ENCODE results near the gene DNPEP.

The DNPEP gene

DNA sequence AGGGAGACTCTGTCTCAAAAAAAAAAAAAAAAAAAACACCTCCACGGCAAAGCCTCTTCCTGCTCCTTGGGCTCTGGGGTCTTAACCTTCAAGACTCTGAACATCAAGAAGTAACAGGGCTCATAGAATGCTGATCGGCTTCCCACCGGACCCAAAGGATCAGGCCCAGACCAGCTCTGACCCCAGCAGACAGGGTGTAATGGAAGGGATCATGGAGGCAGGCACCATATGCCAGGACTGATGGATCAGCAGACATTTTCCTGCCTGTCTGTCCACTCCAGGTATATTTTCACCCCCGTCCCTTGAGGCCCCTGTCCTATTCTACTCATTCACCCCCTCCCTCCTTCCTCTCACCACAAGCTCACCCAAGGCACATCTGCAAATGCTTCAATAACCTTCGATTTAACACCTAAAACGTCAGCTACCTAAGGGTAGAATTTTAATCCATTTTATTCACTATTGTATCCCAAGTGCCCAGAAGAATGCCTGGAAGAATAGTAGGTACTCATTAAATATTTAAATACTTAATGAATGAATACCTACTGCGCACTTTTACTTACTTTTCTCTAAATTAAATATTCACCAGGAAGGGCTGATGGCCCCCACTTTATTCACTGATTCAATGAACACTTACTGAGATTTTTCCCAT, 42.4 kb upstream of the DNPEP start:
- Histone ChIP-seq H3K9ac (no peak overlapping the region), H3K4me1 (peaks cover 9% of the 10 kb centered on the region), H3K36me3 (ENCODE audit: control insufficient read depth, insufficient read depth, low read length) (no peaks in the 10 kb centered on the region), H2AFZ (peak overlapping the region; percentile 66), H3K4me2 (ENCODE audit: low read length) (no peak overlapping the region), H3K27ac (no peak overlapping the region), H3K4me3 (ENCODE audit: low read depth, low read length) (no peak overlapping the region), H3K9me3 (ENCODE audit: control insufficient read depth, low read length) (no peaks in the 10 kb centered on the region), H3K27me3 (ENCODE audit: control insufficient read depth, insufficient read depth, low read length) (no peaks in the 10 kb centered on the region), H3K79me2 (no peaks in the 10 kb centered on the region)
- TF ChIP-seq, protein P1, sequence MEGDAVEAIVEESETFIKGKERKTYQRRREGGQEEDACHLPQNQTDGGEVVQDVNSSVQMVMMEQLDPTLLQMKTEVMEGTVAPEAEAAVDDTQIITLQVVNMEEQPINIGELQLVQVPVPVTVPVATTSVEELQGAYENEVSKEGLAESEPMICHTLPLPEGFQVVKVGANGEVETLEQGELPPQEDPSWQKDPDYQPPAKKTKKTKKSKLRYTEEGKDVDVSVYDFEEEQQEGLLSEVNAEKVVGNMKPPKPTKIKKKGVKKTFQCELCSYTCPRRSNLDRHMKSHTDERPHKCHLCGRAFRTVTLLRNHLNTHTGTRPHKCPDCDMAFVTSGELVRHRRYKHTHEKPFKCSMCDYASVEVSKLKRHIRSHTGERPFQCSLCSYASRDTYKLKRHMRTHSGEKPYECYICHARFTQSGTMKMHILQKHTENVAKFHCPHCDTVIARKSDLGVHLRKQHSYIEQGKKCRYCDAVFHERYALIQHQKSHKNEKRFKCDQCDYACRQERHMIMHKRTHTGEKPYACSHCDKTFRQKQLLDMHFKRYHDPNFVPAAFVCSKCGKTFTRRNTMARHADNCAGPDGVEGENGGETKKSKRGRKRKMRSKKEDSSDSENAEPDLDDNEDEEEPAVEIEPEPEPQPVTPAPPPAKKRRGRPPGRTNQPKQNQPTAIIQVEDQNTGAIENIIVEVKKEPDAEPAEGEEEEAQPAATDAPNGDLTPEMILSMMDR (IDR thresholded peaks at IDR 0.05): no peak

DNA sequence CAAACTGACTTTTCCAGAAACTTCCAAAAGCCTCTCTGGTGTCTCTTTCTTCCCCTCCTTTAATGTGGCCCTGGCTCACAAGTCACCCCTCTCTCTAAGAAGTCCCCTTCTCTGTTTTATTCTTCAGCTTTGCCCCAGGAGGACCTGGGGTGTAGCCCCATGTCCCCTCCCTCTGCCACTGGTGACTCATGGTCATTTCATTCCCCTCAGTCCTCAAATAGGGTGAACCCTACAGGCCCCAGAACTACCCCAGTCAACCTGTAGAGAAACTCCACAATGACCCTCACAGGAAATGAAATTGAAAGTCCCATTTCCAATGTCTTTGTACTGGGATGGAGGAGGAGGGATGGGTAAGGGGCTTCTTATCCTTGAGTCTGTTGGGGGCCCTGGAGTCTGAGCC, 40.8 kb upstream of the DNPEP start:
- Histone ChIP-seq H3K9me3 (ENCODE audit: control insufficient read depth, low read length) (no peaks in the 10 kb centered on the region), H3K27ac (no peak overlapping the region), H3K79me2 (no peaks in the 10 kb centered on the region), H3K4me2 (ENCODE audit: low read length) (no peak overlapping the region), H3K36me3 (ENCODE audit: control insufficient read depth, insufficient read depth, low read length) (no peaks in the 10 kb centered on the region), H3K4me1 (peaks cover 3% of the 10 kb centered on the region), H2AFZ (no peak overlapping the region), H3K9ac (no peak overlapping the region), H3K4me3 (ENCODE audit: low read depth, low read length) (no peak overlapping the region), H3K27me3 (ENCODE audit: control insufficient read depth, insufficient read depth, low read length) (no peaks in the 10 kb centered on the region)
- TF ChIP-seq, protein P1 (IDR thresholded peaks at IDR 0.05): no peak

DNA sequence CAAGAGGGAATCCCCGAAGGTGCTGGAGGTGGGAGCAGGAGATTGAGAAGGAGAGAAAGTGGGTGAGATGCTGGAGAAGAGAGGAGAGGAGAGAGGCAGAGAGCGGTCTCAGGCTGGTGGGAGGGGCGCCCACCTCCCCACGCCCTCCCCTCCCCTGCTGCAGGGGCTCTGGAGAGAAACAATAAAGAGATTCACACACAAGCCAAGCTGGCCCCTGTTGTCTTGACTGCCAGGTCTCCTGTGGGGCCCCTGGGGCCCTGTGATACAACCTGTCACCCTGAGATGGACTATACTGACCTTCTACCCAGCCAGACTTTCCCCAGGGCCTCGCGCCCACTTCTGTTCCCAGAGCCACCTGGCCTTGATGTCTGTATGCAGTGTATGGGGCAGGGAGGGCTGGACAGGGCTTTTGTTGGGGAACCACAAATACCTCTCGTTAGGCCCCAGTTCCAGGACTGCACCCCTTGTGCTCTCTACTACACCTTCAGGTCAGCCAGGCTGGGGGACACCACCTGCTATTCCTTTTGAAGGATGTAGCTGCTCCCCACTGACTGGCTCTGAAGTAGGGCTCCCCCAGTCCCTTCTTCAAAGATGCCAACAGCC, 38.9 kb upstream of the DNPEP start:
- Histone ChIP-seq H3K4me2 (ENCODE audit: low read length) (no peak overlapping the region), H3K27ac (no peak overlapping the region), H2AFZ (no peak overlapping the region), H3K79me2 (no peaks in the 10 kb centered on the region), H3K9ac (no peak overlapping the region), H3K27me3 (ENCODE audit: control insufficient read depth, insufficient read depth, low read length) (no peaks in the 10 kb centered on the region), H3K4me3 (ENCODE audit: low read depth, low read length) (no peak overlapping the region), H3K4me1 (peaks cover 3% of the 10 kb centered on the region), H3K36me3 (ENCODE audit: control insufficient read depth, insufficient read depth, low read length) (no peaks in the 10 kb centered on the region), H3K9me3 (ENCODE audit: control insufficient read depth, low read length) (no peaks in the 10 kb centered on the region)
- TF ChIP-seq, protein P1 (IDR thresholded peaks at IDR 0.05): no peak

DNA sequence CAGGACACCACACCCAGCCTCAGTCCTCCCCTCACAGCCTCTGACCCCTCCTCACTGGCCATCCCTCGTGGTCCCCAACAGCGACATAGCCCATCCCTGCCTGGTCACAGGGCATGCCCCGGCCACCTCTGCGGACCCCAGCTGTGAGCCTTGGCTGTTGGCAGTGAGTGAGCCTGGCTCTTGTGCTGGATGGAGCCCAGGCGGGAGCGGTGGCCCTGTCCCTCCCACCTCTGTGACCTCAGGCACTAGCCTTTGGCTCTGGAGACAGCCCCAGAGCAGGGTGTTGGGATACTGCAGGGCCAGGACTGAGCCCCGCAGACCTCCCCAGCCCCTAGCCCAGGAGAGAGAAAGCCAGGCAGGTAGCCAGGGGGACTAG, 38.3 kb upstream of the DNPEP start:
- H3K79me2 ChIP-seq: no peaks in the 10 kb centered on the region
- no peak overlapping the region for H3K4me2 ChIP-seq (ENCODE audit: low read length)
- H3K27ac ChIP-seq: no peak overlapping the region
- H3K9me3 ChIP-seq (ENCODE audit: control insufficient read depth, low read length): no peaks in the 10 kb centered on the region
- H2AFZ ChIP-seq: no peak overlapping the region
- H3K27me3 ChIP-seq (ENCODE audit: control insufficient read depth, insufficient read depth, low read length): no peaks in the 10 kb centered on the region
- H3K9ac ChIP-seq: no peak overlapping the region
- peaks cover 3% of the 10 kb centered on the region for H3K4me1 ChIP-seq
- H3K4me3 ChIP-seq (ENCODE audit: low read depth, low read length): no peak overlapping the region
- H3K36me3 ChIP-seq (ENCODE audit: control insufficient read depth, insufficient read depth, low read length): no peaks in the 10 kb centered on the region
- TF ChIP-seq, protein P1 (IDR thresholded peaks at IDR 0.05): no peak

Measured in parathyroid adenoma (tissue), 2 donors.